Type B pancreatic cell (in vitro differentiated cells): Measurements from ENCODE around the gene ADGRA3. TPM values are rescaled to one million over a fixed set of nuclear protein-coding genes. Genes with fewer than 3 reads are reported as not detected.

Experiments
- DNase-seq: peaks from one replicate; pipeline ENCODE4 v3.0.0; 2021; ENCODE audit warnings: mixed read lengths; ENCODE audit not compliant: unreplicated experiment; ENCODE audit errors: extremely low spot score
- H3K27ac Mint-ChIP-seq: 2 replicates; pipeline ENCODE4 v1.8.0; 2021; ENCODE audit warnings: mild to moderate bottlenecking, mixed read lengths
- H3K27me3 Mint-ChIP-seq: 2 replicates; pipeline ENCODE4 v1.8.0; 2021; ENCODE audit warnings: mixed read lengths
- H3K36me3 Mint-ChIP-seq: 2 replicates; pipeline ENCODE4 v1.8.0; 2021; ENCODE audit warnings: mixed read lengths
- H3K4me1 Mint-ChIP-seq: one replicate; pipeline ENCODE4 v1.8.0; 2021; ENCODE audit warnings: mixed read lengths; ENCODE audit not compliant: unreplicated experiment
- H3K4me3 Mint-ChIP-seq: 2 replicates; pipeline ENCODE4 v1.8.0; 2021; ENCODE audit warnings: mild to moderate bottlenecking, mixed read lengths
- H3K9me3 Mint-ChIP-seq: 2 replicates; pipeline ENCODE4 v1.8.0; 2021; ENCODE audit warnings: mixed read lengths
- total RNA-seq: library from RNA; stranded (reverse); gene quantifications from 2 replicates; pipeline ENCODE4 v1.2.1, GENCODE V29; 2021; ENCODE audit warnings: low replicate concordance
- TF ChIP-seq, protein P1 (sequence below): fragments of 200-600 bp; sonication (generic); conservative IDR thresholded peaks from 2 replicates; pipeline ENCODE4 v1.5.0; 2021; ENCODE audit warnings: antibody characterized with exemption, mild to moderate bottlenecking

Gene ADGRA3
- total RNA-seq, 1 donor from 2014 or later, result 61.0 TPM

DNA sequence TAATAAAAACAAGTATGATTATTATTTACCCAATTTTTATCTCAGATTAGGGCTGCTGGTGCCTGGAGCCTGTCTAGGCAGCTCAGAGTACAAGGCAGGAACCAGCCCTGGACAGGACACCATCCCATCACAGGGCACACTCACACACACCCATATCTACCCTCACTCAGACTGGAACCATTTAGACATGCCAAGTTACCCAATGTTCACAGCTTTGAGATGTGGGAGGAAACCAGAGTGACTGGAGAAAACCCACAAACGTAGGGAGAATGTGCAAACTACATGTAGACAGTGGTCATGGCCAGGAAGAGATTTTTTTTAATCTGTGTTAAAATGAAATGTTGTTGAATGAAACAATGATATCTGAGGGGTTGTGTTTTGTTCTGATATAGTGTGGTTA, 35.7 kb upstream of the ADGRA3 start:
- no peak overlapping the region for H3K4me3 Mint-ChIP-seq
- no peaks in the 10 kb centered on the region for H3K4me1 Mint-ChIP-seq
- no peaks in the 10 kb centered on the region for H3K9me3 Mint-ChIP-seq
- no peaks in the 10 kb centered on the region for H3K27me3 Mint-ChIP-seq
- H3K36me3 Mint-ChIP-seq, result no peaks in the 10 kb centered on the region
- TF ChIP-seq, protein P1, sequence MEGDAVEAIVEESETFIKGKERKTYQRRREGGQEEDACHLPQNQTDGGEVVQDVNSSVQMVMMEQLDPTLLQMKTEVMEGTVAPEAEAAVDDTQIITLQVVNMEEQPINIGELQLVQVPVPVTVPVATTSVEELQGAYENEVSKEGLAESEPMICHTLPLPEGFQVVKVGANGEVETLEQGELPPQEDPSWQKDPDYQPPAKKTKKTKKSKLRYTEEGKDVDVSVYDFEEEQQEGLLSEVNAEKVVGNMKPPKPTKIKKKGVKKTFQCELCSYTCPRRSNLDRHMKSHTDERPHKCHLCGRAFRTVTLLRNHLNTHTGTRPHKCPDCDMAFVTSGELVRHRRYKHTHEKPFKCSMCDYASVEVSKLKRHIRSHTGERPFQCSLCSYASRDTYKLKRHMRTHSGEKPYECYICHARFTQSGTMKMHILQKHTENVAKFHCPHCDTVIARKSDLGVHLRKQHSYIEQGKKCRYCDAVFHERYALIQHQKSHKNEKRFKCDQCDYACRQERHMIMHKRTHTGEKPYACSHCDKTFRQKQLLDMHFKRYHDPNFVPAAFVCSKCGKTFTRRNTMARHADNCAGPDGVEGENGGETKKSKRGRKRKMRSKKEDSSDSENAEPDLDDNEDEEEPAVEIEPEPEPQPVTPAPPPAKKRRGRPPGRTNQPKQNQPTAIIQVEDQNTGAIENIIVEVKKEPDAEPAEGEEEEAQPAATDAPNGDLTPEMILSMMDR, result no peak
- no peak for DNase-seq
- no peak overlapping the region for H3K27ac Mint-ChIP-seq

DNA sequence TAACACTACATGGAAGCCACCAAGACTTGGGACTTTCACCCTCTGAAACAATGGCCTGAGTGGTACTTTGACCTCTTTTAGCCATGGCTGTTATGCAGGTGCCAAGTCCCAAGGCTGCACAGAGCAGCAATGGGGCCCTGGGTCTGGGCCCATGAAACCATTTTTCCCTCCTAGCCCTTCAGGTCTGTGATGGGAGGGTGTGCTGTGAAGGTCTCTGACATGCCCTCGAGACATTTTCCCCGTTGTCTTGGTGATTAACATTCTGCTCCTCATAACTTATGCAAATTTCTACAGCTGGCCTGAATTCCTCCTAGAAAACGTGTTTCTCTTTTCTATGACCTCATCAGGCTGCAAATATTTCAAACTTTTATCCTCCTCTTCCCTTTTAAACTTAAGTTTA, 30.4 kb upstream of the ADGRA3 start:
- Mint-ChIP-seq H3K4me1 (no peaks in the 10 kb centered on the region), H3K4me3 (no peak overlapping the region), H3K27me3 (peaks cover 4% of the 10 kb centered on the region), H3K9me3 (peaks cover 5% of the 10 kb centered on the region), H3K27ac (no peak overlapping the region), H3K36me3 (no peaks in the 10 kb centered on the region)
- DNase-seq, result no peak
- TF ChIP-seq, protein P1, result no peak

DNA sequence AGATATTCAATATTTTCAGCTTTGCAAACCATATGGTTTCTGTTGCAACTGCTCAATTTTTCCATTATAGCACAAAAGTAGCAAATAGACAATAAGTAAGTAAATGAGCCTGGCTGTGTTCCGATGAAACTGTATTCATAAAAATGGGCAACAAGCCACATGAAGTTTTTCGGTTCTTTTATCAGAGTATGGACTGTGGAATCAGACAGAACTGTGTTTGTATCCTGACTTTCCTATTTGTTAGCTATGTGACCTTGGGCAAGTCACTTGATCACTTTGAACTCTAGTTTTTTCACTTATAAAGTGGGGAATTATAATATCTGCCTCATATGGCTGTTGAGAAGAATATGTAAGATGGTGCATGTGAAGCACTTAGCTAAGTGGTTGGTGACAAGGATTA, 23.4 kb upstream of the ADGRA3 start:
- TF ChIP-seq, protein P1, result no peak
- no peak for DNase-seq
- Mint-ChIP-seq H3K27me3 (peaks cover 13% of the 10 kb centered on the region), H3K9me3 (peaks cover 5% of the 10 kb centered on the region), H3K4me1 (no peaks in the 10 kb centered on the region), H3K36me3 (no peaks in the 10 kb centered on the region), H3K4me3 (no peak overlapping the region), H3K27ac (no peak overlapping the region)

DNA sequence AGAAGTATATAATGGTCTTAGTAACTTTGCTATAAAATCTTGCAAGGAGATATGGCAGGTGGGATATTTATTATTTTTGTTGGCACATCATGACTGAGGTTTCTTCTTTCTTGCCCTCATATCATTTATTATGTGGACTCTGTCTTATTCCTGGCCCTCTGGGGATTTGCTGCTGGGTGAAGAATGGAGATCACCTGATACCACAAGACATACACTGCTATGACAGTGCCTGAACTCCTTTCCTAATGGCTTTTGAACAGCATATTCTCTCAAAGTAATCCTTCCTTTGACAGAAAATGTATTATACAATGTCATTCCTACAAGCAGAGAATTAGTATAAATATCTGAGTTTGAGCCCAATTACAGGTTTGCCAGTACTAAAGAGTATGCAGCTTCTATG, 22.0 kb upstream of the ADGRA3 start:
- TF ChIP-seq, protein P1, result no peak
- H3K27ac Mint-ChIP-seq, result no peak overlapping the region
- peaks cover 13% of the 10 kb centered on the region for H3K27me3 Mint-ChIP-seq
- no peaks in the 10 kb centered on the region for H3K4me1 Mint-ChIP-seq
- H3K36me3 Mint-ChIP-seq, result no peaks in the 10 kb centered on the region
- H3K9me3 Mint-ChIP-seq, result peaks cover 7% of the 10 kb centered on the region
- no peak for DNase-seq
- no peak overlapping the region for H3K4me3 Mint-ChIP-seq

DNA sequence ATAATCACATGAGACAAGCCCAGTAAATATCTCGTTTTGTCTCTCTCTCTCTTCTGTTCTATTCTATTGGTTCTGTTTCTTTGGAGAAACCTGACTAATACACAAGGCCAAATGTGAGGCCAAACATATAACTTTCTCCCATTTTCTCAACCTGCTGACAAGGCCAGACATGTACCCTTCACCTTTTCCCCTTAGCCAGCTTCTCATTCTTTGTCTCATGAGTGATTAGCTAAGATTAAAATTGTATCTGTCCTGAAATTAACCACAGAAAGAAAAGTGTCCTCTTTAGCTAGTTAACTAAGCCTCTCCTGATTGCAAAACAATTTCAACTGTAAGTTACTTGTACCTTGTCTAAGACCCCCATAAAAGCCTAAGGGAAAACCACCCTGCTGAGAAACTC, 18.5 kb upstream of the ADGRA3 start:
- Mint-ChIP-seq H3K27ac (no peak overlapping the region), H3K27me3 (peaks cover 4% of the 10 kb centered on the region), H3K4me1 (no peaks in the 10 kb centered on the region), H3K36me3 (no peaks in the 10 kb centered on the region), H3K4me3 (no peak overlapping the region), H3K9me3 (peaks cover 7% of the 10 kb centered on the region)
- no peak for DNase-seq
- TF ChIP-seq, protein P1, result no peak

DNA sequence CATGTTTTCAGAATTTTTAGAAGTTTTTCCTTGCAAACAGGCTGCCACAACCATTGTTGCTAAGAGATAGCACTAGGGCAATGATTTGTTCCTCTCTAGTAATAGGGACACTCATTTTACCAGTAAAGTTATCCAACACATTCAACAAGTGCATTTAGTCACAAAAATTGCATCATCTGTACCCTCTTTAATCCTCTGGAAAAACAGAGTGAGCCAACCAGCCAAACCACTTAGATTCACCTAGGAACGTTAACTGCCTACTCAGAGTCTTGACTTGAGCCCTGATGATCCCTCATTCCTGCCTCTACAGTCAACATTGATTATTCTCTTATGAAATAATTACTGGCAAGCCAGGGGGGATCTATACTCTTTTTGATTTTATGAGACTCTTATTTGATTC, 17.0 kb upstream of the ADGRA3 start:
- Mint-ChIP-seq H3K4me3 (no peak overlapping the region), H3K27me3 (peaks cover 4% of the 10 kb centered on the region), H3K9me3 (peaks cover 7% of the 10 kb centered on the region), H3K36me3 (no peaks in the 10 kb centered on the region), H3K27ac (no peak overlapping the region), H3K4me1 (no peaks in the 10 kb centered on the region)
- DNase-seq, result no peak
- TF ChIP-seq, protein P1, result no peak
